Rectal smooth muscle tissue (tissue), 1 donor: Measurements from ENCODE around the gene METTL5.
"Not testable (repeated sequence)": the region's sequence is repeated elsewhere in the genome, so short reads cannot be mapped to it uniquely, and the experiment has no call there.

ENCODE experiments used
- H3K27ac ChIP-seq: one replicate; pipeline ENCODE4 v1.7.0; 2013; ENCODE audit warnings: low read depth, low read length, inconsistent platforms
- H3K27me3 ChIP-seq: one replicate; pipeline ENCODE4 v1.7.0; 2013; ENCODE audit warnings: low read length; ENCODE audit not compliant: control insufficient read depth, insufficient read depth
- H3K36me3 ChIP-seq: one replicate; pipeline ENCODE4 v1.7.0; 2013; ENCODE audit warnings: low read length; ENCODE audit not compliant: control insufficient read depth, insufficient read depth
- H3K4me1 ChIP-seq: one replicate; pipeline ENCODE4 v1.7.0; 2013; ENCODE audit warnings: low read length; ENCODE audit not compliant: control insufficient read depth, insufficient read depth
- H3K4me3 ChIP-seq: one replicate; pipeline ENCODE4 v1.7.0; 2013; ENCODE audit warnings: low read length
- H3K9ac ChIP-seq: one replicate; pipeline ENCODE4 v1.7.0; 2013; ENCODE audit warnings: low read length

METTL5 gene

GRCh38 chr2:169824373-169825333, at the start of gene METTL5:
Gene METTL5, minus strand, starts transcription at chr2:169824905. Its CDS starts 308 bp downstream, at chr2:169824597.
- peak within 1 kb of the TSS; percentile 60 for H3K27ac ChIP-seq
- peak within 1 kb of the TSS; percentile 84 for H3K4me3 ChIP-seq
- no peaks in the 10 kb centered on the region for H3K27me3 ChIP-seq
- H3K4me1 ChIP-seq = peaks cover 6% of the 10 kb centered on the region
- H3K9ac ChIP-seq = peak within 1 kb of the TSS; percentile 59
- H3K36me3 ChIP-seq = no peaks in the 10 kb centered on the region

- no peak overlapping the region for H3K4me3 ChIP-seq
- H3K27me3 ChIP-seq = no peaks in the 10 kb centered on the region
- no peak overlapping the region for H3K27ac ChIP-seq
- no peaks in the 10 kb centered on the region for H3K36me3 ChIP-seq
- no peaks in the 10 kb centered on the region for H3K4me1 ChIP-seq
- no peak overlapping the region for H3K9ac ChIP-seq
These were observed 47.3 kb upstream of the METTL5 start for GRCh38 chr2:169871994-169872393.

DNA sequence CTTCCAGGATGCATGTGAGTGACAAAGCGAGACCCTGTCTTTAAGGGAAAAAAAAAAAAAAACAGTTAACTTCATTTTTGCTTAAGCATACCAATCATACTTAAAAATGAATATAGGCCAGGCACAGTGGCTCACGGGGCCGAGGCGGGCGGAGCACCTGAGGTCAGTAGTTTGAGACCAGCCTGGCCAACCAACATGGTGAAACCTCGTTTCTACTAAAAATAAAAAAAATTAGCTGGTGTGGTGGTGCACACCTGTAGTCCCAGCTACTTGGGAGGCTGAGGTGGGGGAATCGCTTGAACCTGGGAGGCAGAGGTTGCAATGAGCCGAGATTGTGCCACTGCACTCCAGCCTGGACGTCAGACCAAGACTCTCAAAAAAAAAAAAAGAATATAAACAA, 46.7 kb upstream of the METTL5 start:
- H3K27ac ChIP-seq, H3K36me3 ChIP-seq, H3K9ac ChIP-seq, H3K4me3 ChIP-seq, H3K27me3 ChIP-seq, H3K4me1 ChIP-seq: not testable (repeated sequence)

GRCh38 chr2:169868951-169869350, 44.2 kb upstream of the METTL5 start:
- Histone ChIP-seq H3K4me1 (no peaks in the 10 kb centered on the region), H3K4me3 (no peak overlapping the region), H3K36me3 (no peaks in the 10 kb centered on the region), H3K27ac (no peak overlapping the region), H3K27me3 (no peaks in the 10 kb centered on the region), H3K9ac (no peak overlapping the region)

DNA sequence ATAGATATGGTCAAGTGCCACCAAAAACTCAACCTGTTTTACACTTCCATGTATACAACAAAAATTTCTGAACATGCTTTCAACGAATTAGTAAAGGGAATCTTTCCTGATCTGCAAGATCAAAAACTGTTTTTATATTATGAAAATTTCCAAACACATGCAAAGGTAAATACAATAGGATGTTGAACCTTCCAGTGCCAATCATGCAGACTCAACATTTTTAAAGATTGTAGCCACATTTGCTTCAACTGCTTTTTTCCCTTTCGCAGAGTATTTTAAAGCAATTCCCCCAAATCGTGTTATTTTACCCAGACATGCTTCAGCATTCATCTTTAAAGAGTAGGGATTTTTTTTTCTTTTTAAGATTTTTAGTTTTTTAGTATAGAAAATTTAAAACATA, 42.9 kb upstream of the METTL5 start:
- no peak overlapping the region for H3K4me3 ChIP-seq
- no peak overlapping the region for H3K9ac ChIP-seq
- no peaks in the 10 kb centered on the region for H3K27me3 ChIP-seq
- no peak overlapping the region for H3K27ac ChIP-seq
- H3K36me3 ChIP-seq = no peaks in the 10 kb centered on the region
- no peaks in the 10 kb centered on the region for H3K4me1 ChIP-seq

DNA sequence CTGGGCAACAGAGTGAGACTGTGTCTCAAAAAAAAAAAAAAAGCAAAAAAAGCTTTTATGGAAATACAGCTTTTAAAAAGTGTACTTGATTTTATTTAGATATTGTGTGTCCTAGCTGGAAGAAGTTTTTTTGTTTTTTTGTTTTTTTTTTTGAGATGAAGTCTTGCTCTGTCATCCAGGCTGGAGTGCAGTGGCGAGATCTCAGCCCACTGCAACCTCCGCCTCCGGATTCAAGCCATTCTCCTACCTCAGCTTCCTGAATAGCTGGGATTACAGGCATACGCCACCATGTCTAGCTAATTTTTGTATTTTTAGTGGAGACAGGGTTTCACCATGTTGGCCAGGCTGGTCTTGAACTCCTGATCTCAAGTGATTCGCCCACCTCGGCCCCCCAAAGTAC, 41.5 kb upstream of the METTL5 start:
- H3K36me3 ChIP-seq, H3K27ac ChIP-seq, H3K9ac ChIP-seq, H3K4me1 ChIP-seq, H3K27me3 ChIP-seq, H3K4me3 ChIP-seq: not testable (repeated sequence)

DNA sequence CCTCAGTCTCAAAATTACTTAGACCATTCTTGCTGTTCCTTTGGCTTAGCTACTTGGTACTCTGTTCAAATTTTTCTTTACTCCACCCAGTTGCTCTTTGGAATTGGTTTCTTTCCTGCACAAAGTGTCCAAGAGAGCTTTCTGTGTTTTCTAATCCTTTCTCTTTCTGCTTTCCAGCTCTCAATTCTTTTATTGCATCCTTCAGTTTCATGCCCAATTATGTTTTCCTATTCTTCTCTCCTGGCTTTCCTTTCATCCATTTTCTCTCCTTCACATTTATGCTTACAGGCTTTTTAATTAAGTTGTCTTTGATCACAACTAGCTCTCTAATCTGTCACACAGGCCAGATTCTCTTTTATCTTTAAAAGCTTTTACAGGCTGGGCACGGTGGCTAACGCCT, 40.8 kb upstream of the METTL5 start:
- Histone ChIP-seq H3K27ac (no peak overlapping the region), H3K27me3 (no peaks in the 10 kb centered on the region), H3K9ac (no peak overlapping the region), H3K4me1 (no peaks in the 10 kb centered on the region), H3K36me3 (no peaks in the 10 kb centered on the region), H3K4me3 (no peak overlapping the region)

- H3K9ac ChIP-seq = no peak overlapping the region
- H3K27me3 ChIP-seq = no peaks in the 10 kb centered on the region
- H3K4me1 ChIP-seq = no peaks in the 10 kb centered on the region
- H3K27ac ChIP-seq = no peak overlapping the region
- no peaks in the 10 kb centered on the region for H3K36me3 ChIP-seq
- H3K4me3 ChIP-seq = no peak overlapping the region
These were observed 38.1 kb upstream of the METTL5 start for GRCh38 chr2:169862816-169863215.

DNA sequence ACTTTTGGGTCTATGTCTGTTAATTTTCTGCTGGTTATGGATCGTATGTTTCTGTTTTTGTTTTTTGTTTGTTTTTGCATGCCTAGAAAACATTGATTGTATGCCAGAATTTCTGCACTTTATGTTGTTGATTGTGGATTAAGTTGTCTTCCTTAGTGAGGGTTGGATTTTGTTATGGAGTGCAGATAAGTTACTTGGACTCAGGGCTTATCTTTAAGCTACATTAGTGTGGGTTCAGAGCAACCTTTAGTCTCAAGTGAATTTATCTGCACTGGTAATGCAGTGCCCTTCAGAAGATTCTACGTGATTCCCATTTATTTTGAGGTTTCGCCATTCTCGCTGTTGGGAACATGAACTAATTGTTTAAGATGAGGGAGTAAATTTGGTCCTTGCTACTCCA, 35.4 kb upstream of the METTL5 start:
- no peaks in the 10 kb centered on the region for H3K4me1 ChIP-seq
- no peak overlapping the region for H3K27ac ChIP-seq
- no peaks in the 10 kb centered on the region for H3K36me3 ChIP-seq
- H3K4me3 ChIP-seq = no peak overlapping the region
- no peaks in the 10 kb centered on the region for H3K27me3 ChIP-seq
- H3K9ac ChIP-seq = no peak overlapping the region

- Histone ChIP-seq H3K36me3 (no peaks in the 10 kb centered on the region), H3K4me1 (no peaks in the 10 kb centered on the region), H3K27me3 (no peaks in the 10 kb centered on the region), H3K9ac (no peak overlapping the region), H3K27ac (no peak overlapping the region), H3K4me3 (no peak overlapping the region)
These were observed 34.7 kb upstream of the METTL5 start for GRCh38 chr2:169859423-169859822.

DNA sequence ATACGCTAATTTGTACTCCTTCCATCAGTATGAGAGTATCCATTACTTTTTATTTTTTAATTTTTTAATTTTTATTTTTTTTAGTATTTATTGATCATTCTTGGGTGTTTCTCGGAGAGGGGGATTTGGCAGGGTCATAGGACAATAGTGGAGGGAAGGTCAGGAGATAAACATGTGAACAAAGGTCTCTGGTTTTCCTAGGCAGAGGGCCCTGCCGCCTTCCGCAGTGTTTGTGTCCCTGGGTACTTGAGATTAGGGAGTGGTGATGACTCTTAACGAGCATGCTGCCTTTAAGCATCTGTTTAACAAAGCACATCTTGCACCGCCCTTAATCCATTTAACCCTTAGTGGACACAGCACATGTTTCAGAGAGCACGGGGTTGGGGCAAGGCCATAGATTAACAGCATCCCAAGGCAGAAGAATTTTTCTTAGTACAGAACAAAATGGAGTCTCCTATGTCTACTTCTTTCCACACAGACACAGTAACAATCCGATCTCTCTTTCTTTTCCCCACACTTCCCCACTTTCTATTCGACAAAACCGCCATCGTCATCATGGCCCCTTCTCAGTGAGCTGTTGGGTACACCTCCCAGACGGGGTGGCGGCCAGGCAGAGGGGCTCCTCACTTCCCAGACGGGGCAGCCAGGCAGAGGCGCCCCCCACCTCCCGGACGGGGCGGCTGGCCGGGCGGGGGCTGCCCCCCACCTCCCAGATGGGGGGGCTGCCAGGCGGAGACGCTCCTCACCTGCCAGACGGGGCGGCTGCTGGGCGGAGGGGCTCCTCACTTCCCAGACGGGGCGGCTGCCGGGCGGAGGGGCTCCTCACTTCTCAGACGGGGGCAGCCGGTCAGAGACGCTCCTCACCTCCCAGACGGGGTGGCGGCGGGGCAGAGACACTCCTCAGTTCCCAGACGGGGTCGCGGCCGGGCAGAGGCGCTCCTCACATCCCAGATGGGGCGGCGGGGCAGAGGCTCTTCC, 30.9 kb upstream of the METTL5 start:
- H3K36me3 ChIP-seq, H3K4me3 ChIP-seq, H3K9ac ChIP-seq, H3K27ac ChIP-seq, H3K4me1 ChIP-seq, H3K27me3 ChIP-seq: not testable (repeated sequence)

DNA sequence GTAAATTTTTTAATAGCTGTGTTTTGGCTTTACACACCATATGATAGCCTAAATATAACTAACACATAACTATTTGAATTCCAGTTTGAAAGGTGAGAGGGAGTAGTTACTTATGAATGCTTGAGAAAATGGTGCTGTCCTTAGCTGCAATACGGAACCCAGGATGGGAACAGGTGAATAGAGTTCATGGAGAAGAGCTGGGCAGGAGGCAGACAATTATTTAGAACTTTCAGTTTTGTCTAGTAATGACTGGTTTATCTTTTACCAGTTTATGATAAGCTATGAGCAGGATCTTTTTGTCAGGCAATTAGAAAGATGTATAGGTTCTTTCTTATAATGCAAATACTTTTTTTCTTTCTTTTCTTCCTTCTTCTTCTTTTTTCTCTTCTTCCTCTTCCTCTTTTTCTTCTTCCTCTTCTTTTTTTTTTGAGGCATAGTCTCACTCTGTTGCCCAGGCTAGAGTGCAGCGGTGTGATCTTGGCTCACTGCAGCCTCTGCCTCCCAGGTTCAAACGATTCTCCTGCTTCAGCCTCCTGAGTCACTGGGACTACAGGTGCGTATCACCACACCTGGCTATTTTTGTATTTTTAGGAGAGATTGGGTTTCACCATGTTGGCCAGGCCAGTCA, 28.4 kb upstream of the METTL5 start:
- Histone ChIP-seq H3K36me3 (no peaks in the 10 kb centered on the region), H3K27me3 (no peaks in the 10 kb centered on the region), H3K4me3 (no peak overlapping the region), H3K4me1 (no peaks in the 10 kb centered on the region), H3K27ac (no peak overlapping the region), H3K9ac (no peak overlapping the region)
